Bronchial epithelial cell (primary cell): ENCODE data around the gene C2orf49. TPM values are rescaled to one million over a fixed set of nuclear protein-coding genes. Genes with fewer than 3 reads are reported as not detected.

ENCODE experiments used
- DNase-seq: peaks from one replicate; pipeline ENCODE4 v3.0.0-alpha.2; 2010; ENCODE audit warnings: low read depth
- FAIRE-seq: peaks from 2 replicates; lab custom pipeline; 2011; peaks lifted over from hg19 to GRCh38; lab: Jason Lieb, UNC
- H3K27me3 ChIP-seq: 2 replicates; pipeline ENCODE4 v1.5.1; 2011; ENCODE audit warnings: low read length; ENCODE audit not compliant: control insufficient read depth, insufficient read depth
- H3K36me3 ChIP-seq: 2 replicates; pipeline ENCODE4 v1.5.1; 2011; ENCODE audit warnings: low read length; ENCODE audit not compliant: control insufficient read depth, insufficient read depth
- H3K4me3 ChIP-seq: 2 replicates; pipeline ENCODE4 v1.5.1; 2011; ENCODE audit warnings: mild to moderate bottlenecking, low read depth, low read length, control low read depth
- total RNA-seq: library from RNA; depleted of rRNA; stranded (reverse); fragments of >200 nt; gene quantifications from 2 replicates; pipeline ENCODE4 v1.2.1, GENCODE V29; 2014
- TF ChIP-seq, protein P1 (sequence below): IDR thresholded peaks from 2 replicates; pipeline ENCODE4 v1.5.1; 2011; ENCODE audit warnings: mild to moderate bottlenecking, moderate library complexity, low read length, control low read depth, inconsistent platforms; ENCODE audit not compliant: insufficient read depth, severe bottlenecking

Gene C2orf49
- total RNA-seq, 1 donor from 2014 or later, result 28.2 TPM

DNA sequence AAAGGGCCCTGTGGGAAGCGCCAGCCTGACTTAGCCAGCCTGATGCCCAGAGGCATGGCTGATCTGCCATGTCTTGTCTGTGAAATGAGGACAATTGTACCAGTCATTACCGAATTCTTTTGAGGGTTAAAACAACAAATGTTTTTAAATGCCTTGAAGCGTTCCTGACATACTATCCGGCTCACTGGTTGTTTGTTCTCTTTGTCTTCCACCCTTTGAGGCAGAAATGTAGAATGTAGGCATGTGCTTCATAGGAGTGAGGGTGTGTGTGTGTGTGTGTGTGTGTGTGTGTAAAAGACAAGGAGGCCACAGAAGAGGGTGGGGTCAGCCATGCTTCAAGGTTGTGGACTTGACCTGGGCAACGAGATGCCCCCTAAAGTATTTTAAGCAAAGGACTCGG lies 43.3 kb upstream of the C2orf49 start:
- Histone ChIP-seq H3K4me3 (no peak overlapping the region), H3K27me3 (no peaks in the 10 kb centered on the region), H3K36me3 (peaks cover 12% of the 10 kb centered on the region)
- DNase-seq, result no peak
- no peak for FAIRE-seq
- TF ChIP-seq, protein P1, sequence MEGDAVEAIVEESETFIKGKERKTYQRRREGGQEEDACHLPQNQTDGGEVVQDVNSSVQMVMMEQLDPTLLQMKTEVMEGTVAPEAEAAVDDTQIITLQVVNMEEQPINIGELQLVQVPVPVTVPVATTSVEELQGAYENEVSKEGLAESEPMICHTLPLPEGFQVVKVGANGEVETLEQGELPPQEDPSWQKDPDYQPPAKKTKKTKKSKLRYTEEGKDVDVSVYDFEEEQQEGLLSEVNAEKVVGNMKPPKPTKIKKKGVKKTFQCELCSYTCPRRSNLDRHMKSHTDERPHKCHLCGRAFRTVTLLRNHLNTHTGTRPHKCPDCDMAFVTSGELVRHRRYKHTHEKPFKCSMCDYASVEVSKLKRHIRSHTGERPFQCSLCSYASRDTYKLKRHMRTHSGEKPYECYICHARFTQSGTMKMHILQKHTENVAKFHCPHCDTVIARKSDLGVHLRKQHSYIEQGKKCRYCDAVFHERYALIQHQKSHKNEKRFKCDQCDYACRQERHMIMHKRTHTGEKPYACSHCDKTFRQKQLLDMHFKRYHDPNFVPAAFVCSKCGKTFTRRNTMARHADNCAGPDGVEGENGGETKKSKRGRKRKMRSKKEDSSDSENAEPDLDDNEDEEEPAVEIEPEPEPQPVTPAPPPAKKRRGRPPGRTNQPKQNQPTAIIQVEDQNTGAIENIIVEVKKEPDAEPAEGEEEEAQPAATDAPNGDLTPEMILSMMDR, result no peak

DNA sequence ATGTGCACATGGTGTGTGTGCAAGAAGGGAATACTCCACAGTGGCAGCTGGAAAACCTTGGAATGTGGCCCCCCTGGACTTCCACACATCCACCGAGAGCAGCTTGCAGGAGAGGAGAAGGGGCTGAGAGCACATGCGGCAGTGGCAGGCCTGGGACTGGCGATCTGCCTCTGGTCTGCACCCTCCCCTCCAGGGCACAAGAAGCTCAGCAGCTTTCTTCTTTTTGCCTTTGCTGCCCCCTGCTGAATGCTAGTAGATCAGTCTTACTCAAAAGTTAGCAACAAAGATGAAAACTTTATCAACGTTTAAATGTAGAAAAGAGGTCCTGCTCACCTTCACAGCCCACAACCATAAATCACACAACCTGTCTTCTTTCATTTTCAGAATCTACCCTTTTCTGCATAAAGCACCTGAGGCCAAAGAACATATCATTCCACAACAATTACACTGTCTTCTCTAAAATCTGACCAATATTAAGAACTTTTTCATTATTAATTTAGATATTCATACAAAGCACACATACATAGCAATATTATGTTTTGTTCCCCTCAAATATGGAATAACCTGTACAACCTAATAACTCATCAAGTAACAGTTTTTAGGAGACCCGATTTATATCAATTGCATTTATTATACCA lies 42.4 kb upstream of the C2orf49 start:
- H3K4me3 ChIP-seq, result no peak overlapping the region
- DNase-seq (peak; percentile 50), FAIRE-seq (no peak)

DNA sequence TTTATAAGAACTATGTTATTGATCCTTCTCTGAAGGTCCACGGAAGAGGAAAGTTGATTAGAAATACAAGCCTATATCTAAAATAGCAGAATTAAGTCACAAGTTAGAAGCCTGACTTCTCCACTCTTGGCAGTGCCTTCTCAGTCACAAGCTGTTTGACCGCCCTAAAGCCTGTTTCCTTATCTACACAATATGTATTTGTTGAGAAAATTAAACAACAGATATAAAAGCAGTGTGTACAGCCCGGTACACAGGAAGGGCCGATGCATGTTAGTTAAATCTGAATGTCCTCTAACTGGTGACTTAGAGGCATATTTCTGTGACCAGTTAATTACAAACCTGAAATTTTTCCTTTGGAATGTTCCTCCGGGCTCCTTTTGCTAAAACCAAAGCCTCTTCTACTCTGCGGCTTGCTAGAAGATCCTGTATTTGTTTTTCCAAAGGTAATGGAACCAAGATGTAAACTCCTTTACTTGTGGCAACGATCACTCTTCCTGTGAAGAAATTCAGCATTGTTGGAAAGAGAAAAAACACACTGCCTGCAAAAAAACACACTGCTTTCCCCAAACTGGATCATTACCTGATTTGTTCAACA lies 41.2 kb upstream of the C2orf49 start:
- no peak overlapping the region for H3K4me3 ChIP-seq
- no peaks in the 10 kb centered on the region for H3K27me3 ChIP-seq
- TF ChIP-seq, protein P1, result no peak
- no peak for FAIRE-seq
- H3K36me3 ChIP-seq, result peaks cover 9% of the 10 kb centered on the region
- no peak for DNase-seq

More for the DNA sequence above, 42.4 kb upstream of the C2orf49 start:
- Histone ChIP-seq H3K36me3 (peaks cover 11% of the 10 kb centered on the region), H3K27me3 (no peaks in the 10 kb centered on the region)
- TF ChIP-seq, protein P1, result peak; percentile 66

DNA sequence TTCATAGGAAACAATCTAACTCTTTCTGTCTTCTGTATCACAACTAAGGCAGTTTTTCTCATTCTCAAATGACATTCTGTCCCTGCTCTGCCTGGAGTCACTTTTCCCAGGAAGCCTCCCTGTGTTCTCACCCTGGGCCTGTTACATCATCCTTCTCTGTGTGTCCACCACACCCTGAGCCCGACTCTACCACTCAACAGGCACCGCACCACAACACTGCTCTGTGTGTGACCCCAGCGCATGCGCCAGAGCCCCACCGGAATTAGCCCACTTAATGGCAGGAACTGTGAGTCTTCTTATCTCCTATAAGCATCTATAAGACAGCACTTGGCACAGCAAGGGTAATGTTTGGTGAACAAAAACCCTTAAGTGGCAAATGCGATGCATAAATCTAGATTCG lies 40.1 kb upstream of the C2orf49 start:
- TF ChIP-seq, protein P1, result no peak
- Histone ChIP-seq H3K27me3 (no peaks in the 10 kb centered on the region), H3K4me3 (no peak overlapping the region), H3K36me3 (peaks cover 9% of the 10 kb centered on the region)
- no peak for DNase-seq
- no peak for FAIRE-seq

DNA sequence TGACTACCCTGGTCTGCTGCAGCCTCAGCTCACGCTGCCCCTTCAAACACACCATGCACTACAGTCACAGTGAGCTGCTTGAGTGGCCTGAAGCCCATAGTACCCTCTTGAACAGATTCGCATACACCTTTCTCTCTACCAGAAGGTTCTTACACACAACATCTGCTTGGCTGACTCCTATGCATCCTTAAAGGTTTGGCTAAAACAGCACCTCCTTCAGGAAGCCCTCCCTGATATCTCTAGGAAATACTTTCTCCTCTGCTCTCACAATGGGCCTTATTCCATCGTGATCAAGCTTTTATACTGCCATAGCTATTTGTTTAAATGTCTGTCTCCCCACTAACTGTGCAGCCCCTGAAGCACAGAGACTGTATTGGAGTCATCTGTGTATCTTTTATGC lies 39.3 kb upstream of the C2orf49 start:
- Histone ChIP-seq H3K36me3 (peaks cover 9% of the 10 kb centered on the region), H3K4me3 (no peak overlapping the region), H3K27me3 (no peaks in the 10 kb centered on the region)
- no peak for FAIRE-seq
- DNase-seq, result no peak
- TF ChIP-seq, protein P1, result no peak
